HG02885 (cell line): ENCODE results near the gene ASTN2.
"Not testable (repeated sequence)": the region's sequence is repeated elsewhere in the genome, so short reads cannot be mapped to it uniquely, and the experiment has no call there.

Source experiments
- ATAC-seq: cut with Tn5 transposase; IDR thresholded peaks from one replicate; pipeline ENCODE4 v1.9.1; 2021; ENCODE audit warnings: mild to moderate bottlenecking; ENCODE audit not compliant: unreplicated experiment, poor library complexity

Gene ASTN2

GRCh38 chr9:116468793-116469527 lies 945.9 kb downstream of the ASTN2 start:
- ATAC-seq, result no peak

- no peak for ATAC-seq
Measured at GRCh38 chr9:116468369-116468768, 946.5 kb downstream of the ASTN2 start.

- no peak for ATAC-seq
Measured at GRCh38 chr9:116467740-116468351, 947.0 kb downstream of the ASTN2 start.

- no peak for ATAC-seq
Measured at GRCh38 chr9:116466271-116467235, 948.3 kb downstream of the ASTN2 start.

GRCh38 chr9:116465576-116466270 lies 949.1 kb downstream of the ASTN2 start:
- ATAC-seq, result no peak

GRCh38 chr9:116464987-116465571 lies 949.8 kb downstream of the ASTN2 start:
- no peak for ATAC-seq

- no peak for ATAC-seq
Measured at GRCh38 chr9:116464423-116464822, 950.4 kb downstream of the ASTN2 start.

- ATAC-seq, result no peak
Measured at GRCh38 chr9:116461632-116462031, 953.2 kb downstream of the ASTN2 start.

GRCh38 chr9:116460026-116460425 lies 954.8 kb downstream of the ASTN2 start:
- no peak for ATAC-seq

GRCh38 chr9:116459576-116459975 lies 955.3 kb downstream of the ASTN2 start:
- no peak for ATAC-seq

GRCh38 chr9:116456490-116457088 lies 958.3 kb downstream of the ASTN2 start:
- ATAC-seq, result no peak

- not testable (repeated sequence) for ATAC-seq
Measured at GRCh38 chr9:116454539-116454938, 960.3 kb downstream of the ASTN2 start.

GRCh38 chr9:116453785-116454184 lies 961.1 kb downstream of the ASTN2 start:
- ATAC-seq, result no peak

- no peak for ATAC-seq
Measured at GRCh38 chr9:116452634-116453033, 962.2 kb downstream of the ASTN2 start.

GRCh38 chr9:116452227-116452626 lies 962.6 kb downstream of the ASTN2 start:
- ATAC-seq, result no peak

- ATAC-seq, result no peak
Measured at GRCh38 chr9:116451500-116452115, 963.2 kb downstream of the ASTN2 start.

GRCh38 chr9:116450378-116451139 lies 964.3 kb downstream of the ASTN2 start:
- ATAC-seq, result peak; percentile 85

- no peak for ATAC-seq
Measured at GRCh38 chr9:116449949-116450348, 964.9 kb downstream of the ASTN2 start.
